Left colon (tissue), 2 donors: Measurements from ENCODE around the gene SPRYD4. TPM values are rescaled to one million over a fixed set of nuclear protein-coding genes. Genes with fewer than 3 reads are reported as not detected.
A peak's percentile ranks its signal among the peaks of the same experiment; 100 is the strongest.
"Not testable (repeated sequence)": the region's sequence is repeated elsewhere in the genome, so short reads cannot be mapped to it uniquely, and the experiment has no call there.

Experiments
- ATAC-seq: fragments of 200-7000 bp; cut with Tn5 transposase; one replicate; pipeline ENCODE4 v1.9.1; 2020; ENCODE audit warnings: mild to moderate bottlenecking, moderate library complexity
- DNase-seq, 2 donors: peaks; one replicate each; pipeline ENCODE4 v3.0.0-alpha.2; 2020
- intact Hi-C, 2 donors: fragments of 100-400 bp; cut with DNase I in 1 of 2; cut with micrococcal nuclease in 1 of 2; formaldehyde crosslinking; loops; one replicate each; pipeline versions ENCODE4 v1.11.2 to v1.14.0; 2022; cut with DNase I, micrococcal nuclease
- long read RNA-seq: library from polyadenylated mRNA; unstranded; transcript quantifications from one replicate; pipeline ENCODE4 v2.0.0, GENCODE V29; 2021
- total RNA-seq, 2 donors: library from RNA; stranded (reverse); fragmentation: NEBNext Ultra II Directional; extraction: Animal tissue kit (Norgen Biotek cat#: 25700); gene quantifications; one replicate each; pipeline ENCODE4 v1.2.1, GENCODE V29; 2021
- donor health status: DM: no; HTN: no; CAD: no.
- donor health status: DM: yes; HTN: yes; CAD: no.

Gene SPRYD4
- total RNA-seq, result 1 to 10 TPM; 3.9 to 5.2 TPM
- long read RNA-seq, full-length matches to known transcripts, result 51 of 55 reads
- long read RNA-seq, partial matches to known transcripts, result 0 of 55 reads
- long read RNA-seq, other reads (novel, unspliced or antisense), result 4 of 55 reads

DNA sequence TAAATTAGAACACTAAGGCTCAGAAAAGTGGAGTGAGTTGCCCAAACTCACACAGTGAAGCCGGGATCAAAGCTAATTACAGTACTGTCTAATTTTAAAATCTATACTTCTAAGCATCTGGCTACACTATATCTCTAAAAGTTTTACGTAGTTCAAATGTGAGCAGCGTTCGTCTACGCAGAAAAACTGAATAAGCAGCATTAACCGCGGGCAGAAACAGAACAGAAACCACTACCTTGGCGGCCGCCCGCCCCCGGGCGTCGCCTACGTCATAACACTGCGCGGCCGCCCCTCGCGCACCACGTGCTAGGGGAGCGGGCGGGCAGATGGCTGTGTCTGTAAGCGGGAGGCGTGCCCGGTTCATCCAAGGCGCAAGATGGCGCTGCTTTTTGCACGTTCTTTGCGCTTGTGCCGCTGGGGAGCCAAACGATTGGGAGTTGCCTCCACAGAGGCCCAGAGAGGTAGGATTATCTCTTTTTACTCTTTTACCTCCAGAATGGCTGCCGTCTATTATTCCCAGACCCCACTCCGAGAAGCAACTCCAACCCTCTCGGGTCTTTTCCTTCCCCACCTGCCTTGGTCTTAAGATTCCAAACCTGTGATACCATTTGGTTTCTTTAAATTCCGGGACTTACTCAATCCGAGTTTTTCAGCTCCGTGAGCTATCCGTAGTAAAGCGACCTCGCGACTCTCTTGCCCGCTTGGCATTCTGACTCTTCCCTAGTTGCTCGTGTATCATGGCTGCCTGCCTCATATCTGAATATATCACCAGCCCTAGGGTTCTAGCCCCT, at the start of gene SPRYD4:
Gene SPRYD4, plus strand, starts transcription at position 363 of the 791 bp plus-strand sequence. Its CDS starts 14 bp downstream, at position 377.
- ATAC-seq (peak; percentile 96), DNase-seq (peak; percentile 92 to 95)
- intact Hi-C loops, result loop anchor here in 1 of 2 donors (10.0 kb wide), 1 partner anchor 154 kb away; the partner anchor contains the start of gene CNPY2

DNA sequence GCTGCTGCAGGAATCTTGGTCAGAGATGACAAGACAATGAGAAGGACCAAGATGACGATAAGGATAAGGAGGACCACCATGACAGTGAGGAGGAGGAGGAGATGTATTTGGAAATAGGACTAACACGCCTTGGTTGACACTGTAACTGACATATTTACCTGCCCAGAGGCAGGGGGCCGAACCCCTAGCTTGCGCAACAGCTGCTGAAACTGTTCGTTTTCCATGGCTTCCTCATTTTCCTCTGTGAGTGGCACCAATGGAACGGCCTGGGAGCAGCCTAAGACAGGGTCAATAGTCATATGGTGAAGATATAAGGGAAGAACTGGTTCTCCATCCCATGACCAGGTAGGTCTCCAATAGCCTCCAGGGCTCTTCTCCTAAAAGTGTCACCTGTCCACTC, 48.0 kb upstream of the SPRYD4 start:
- no peak for DNase-seq
- ATAC-seq, result no peak
- intact Hi-C loops, result no loop called here

DNA sequence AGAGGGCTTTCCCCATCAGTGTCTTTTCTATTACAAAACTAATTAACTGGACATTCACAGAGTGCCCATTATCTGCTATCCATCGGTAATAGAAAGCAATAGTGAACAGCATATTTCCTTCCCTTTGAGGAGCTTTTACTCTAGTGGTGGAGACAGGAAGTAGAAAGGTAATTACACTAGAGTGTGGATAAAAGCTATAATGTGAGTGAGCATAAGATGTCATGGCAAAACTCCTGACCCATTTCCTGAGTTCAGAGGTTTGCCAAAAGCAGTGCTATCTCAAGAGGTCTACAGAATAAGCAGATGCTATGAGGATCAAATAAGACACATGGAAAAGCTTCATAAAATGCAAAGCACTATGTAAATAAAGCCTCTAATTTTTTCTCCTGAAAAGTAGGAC, 43.2 kb upstream of the SPRYD4 start:
- ATAC-seq, result no peak
- DNase-seq, result no peak
- intact Hi-C loops, result no loop called here

- intact Hi-C loops, result no loop called here
- no peak for DNase-seq
- ATAC-seq, result no peak
These were observed 42.4 kb upstream of the SPRYD4 start for GRCh38 chr12:56425940-56426438.

DNA sequence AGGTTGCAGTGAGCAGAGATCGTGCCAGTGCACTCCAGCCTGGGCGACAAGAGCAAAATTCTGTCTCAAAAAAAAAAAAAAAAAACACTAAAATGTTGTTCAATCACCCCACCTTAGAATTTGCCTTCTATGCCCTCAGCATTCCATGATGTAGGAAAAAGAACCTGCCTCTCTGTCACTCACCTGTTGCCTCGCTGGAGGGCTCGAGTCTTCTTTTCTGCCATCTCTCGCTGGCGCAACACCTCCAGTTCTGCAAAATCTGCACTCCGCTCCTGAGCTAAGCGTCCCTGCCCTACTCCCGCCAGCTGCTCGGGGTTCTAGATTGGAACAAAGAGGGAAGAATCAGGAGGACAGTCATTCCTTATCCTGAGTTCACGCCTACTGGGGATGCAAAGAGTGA, 37.1 kb upstream of the SPRYD4 start:
- ATAC-seq, result no peak
- intact Hi-C loops, result no loop called here

DNA sequence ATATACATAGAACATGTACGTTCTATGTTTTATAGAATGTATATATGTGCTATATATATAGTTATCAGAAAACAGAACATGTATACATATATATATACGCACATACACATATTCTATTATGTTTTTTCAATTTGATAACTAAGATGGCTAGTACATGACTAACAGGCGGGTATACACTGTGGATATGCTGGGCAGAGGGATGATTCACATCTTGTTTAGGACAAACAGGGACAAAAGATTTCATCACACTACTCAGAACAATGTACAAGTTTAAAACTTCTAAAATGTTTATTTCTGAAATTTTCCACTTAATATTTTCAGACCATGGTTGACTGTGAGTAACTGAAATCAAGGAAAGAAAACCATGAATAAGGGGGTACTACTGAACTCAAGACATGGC, 36.5 kb upstream of the SPRYD4 start:
- no peak for DNase-seq
- ATAC-seq, result no peak
- intact Hi-C loops, result no loop called here

More for the DNA sequence above, 37.1 kb upstream of the SPRYD4 start:
- no peak for DNase-seq

DNA sequence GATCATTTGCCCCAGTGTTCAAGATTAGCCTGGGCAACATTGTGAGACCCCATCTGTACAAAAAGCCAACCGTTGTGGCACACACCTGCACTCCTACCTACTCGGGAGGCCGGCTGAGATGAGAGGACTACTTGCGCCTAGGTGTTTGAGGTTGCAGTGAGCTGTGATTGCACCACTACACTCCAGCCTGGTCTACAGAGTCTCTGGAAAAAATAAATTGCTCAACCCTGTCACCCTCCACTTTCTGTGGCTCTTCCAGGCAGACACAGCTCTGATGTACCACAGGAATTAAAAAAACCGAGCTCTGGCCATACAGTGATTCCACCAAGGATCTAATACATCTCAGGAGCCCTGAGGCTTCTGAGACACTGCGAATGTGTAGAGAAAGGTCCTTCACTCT, 33.5 kb upstream of the SPRYD4 start:
- DNase-seq (no peak), ATAC-seq (no peak)
- intact Hi-C loops, result no loop called here

- DNase-seq, result no peak
- ATAC-seq, result no peak
- intact Hi-C loops, result no loop called here
These were observed 30.8 kb upstream of the SPRYD4 start for GRCh38 chr12:56437430-56438176.

- DNase-seq, ATAC-seq, intact Hi-C loops: not testable (repeated sequence)
These were observed 25.2 kb upstream of the SPRYD4 start for GRCh38 chr12:56443208-56443607.

- peak; percentile 98 for ATAC-seq
- intact Hi-C loops, result no loop called here
- peak; percentile 90 for DNase-seq
These were observed 19.3 kb upstream of the SPRYD4 start, which contains the start of gene TIMELESS for GRCh38 chr12:56448860-56449621. TIMELESS (minus strand) TSS chr12:56449426; CDS start chr12:56434170, 15,256 bp downstream.

DNA sequence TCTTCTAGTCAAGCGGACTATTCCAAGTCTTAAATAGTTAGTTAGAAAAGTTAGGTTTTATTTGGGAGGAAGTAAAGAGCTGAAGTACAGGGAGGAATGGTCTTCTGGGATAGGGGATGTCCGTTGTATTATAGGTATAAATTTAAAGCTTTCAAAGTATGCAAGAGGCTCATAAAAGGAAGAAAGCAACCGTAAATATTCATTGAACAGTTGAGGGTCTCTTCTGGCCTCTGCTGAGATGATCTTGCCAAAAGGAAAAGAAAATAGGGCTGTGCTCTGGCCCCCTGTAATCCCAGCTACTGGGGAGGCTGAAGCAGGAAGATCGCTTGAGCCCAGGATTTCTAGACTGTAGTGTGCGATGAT, 18.8 kb upstream of the SPRYD4 start:
- DNase-seq (no peak), ATAC-seq (peak; percentile 3)
- intact Hi-C loops, result no loop called here

- DNase-seq, result no peak
- intact Hi-C loops, result no loop called here
- ATAC-seq, result no peak
These were observed 18.1 kb upstream of the SPRYD4 start for GRCh38 chr12:56450241-56450640.

GRCh38 chr12:56451147-56451546, 17.2 kb upstream of the SPRYD4 start:
- intact Hi-C loops, result no loop called here
- ATAC-seq (no peak), DNase-seq (no peak)

- intact Hi-C loops, result no loop called here
- no peak for DNase-seq
- no peak for ATAC-seq
These were observed 13.8 kb upstream of the SPRYD4 start, which contains the start of gene MIP for GRCh38 chr12:56454557-56454956. MIP (minus strand) TSS chr12:56454657; CDS start chr12:56454613, 44 bp downstream.

DNA sequence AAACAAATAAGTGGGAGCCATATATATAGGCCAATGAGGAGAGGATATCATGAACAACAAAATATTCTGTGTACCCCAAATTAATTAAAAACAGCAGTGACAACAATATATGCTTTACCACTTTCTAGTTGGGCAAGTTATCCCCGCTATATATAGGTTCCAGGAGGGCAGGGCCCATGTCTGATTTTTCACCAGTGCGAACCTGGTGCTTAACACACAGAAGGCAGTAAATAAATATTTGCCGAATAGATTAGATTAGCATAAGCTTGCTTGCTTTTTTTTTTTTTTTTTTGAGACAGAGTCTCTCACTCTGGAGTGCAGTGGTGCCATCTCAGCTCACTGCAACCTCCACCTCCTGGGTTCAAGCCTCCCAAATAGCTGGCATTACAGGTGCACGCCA, 10.6 kb upstream of the SPRYD4 start:
- no peak for DNase-seq
- no peak for ATAC-seq
- intact Hi-C loops, result no loop called here

- ATAC-seq (no peak), DNase-seq (no peak)
- intact Hi-C loops, result loop anchor here in 1 of 2 donors (10.0 kb wide), 1 partner anchor 147 kb away; the partner anchor contains the start of gene CNPY2
These were observed 6.9 kb upstream of the SPRYD4 start for GRCh38 chr12:56461235-56462159.

GRCh38 chr12:56462565-56462964, 5.8 kb upstream of the SPRYD4 start:
- DNase-seq (no peak), ATAC-seq (no peak)
- intact Hi-C loops, result loop anchor here in 1 of 2 donors (10.0 kb wide), 1 partner anchor 148 kb away; the partner anchor contains the start of gene CNPY2
